ENCODE measurements around the gene KCTD16. TPM values are rescaled to one million over a fixed set of nuclear protein-coding genes. Genes with fewer than 3 reads are reported as not detected.
A peak's percentile ranks its signal among the peaks of the same experiment; 100 is the strongest.

The KCTD16 gene
- total RNA-seq, 1 donor from 2014 or later, result 24.3 TPM

GRCh38 chr5:144254552-144254951 is 83.9 kb downstream of the KCTD16 start:
- no peak for DNase-seq (ENCODE audit: low spot score, unreplicated experiment)
- Mint-ChIP-seq H3K9me3 (ENCODE audit: low read depth) (no peaks in the 10 kb centered on the region), H3K36me3 (ENCODE audit: insufficient read depth) (peaks cover 6% of the 10 kb centered on the region), H3K4me1 (ENCODE audit: low read depth) (no peaks in the 10 kb centered on the region), H3K27ac (no peak overlapping the region), H3K4me3 (ENCODE audit: low read depth) (no peak overlapping the region), H3K27me3 (no peaks in the 10 kb centered on the region)
- TF ChIP-seq, protein P1, sequence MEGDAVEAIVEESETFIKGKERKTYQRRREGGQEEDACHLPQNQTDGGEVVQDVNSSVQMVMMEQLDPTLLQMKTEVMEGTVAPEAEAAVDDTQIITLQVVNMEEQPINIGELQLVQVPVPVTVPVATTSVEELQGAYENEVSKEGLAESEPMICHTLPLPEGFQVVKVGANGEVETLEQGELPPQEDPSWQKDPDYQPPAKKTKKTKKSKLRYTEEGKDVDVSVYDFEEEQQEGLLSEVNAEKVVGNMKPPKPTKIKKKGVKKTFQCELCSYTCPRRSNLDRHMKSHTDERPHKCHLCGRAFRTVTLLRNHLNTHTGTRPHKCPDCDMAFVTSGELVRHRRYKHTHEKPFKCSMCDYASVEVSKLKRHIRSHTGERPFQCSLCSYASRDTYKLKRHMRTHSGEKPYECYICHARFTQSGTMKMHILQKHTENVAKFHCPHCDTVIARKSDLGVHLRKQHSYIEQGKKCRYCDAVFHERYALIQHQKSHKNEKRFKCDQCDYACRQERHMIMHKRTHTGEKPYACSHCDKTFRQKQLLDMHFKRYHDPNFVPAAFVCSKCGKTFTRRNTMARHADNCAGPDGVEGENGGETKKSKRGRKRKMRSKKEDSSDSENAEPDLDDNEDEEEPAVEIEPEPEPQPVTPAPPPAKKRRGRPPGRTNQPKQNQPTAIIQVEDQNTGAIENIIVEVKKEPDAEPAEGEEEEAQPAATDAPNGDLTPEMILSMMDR (IDR thresholded peaks at IDR 0.05; ENCODE audit: unreplicated experiment), result no peak

GRCh38 chr5:144260121-144260520 is 89.4 kb downstream of the KCTD16 start:
- Mint-ChIP-seq H3K27ac (peak overlapping the region; percentile 33), H3K4me1 (ENCODE audit: low read depth) (peaks cover 1% of the 10 kb centered on the region), H3K4me3 (ENCODE audit: low read depth) (no peak overlapping the region), H3K36me3 (ENCODE audit: insufficient read depth) (peaks cover 10% of the 10 kb centered on the region), H3K9me3 (ENCODE audit: low read depth) (no peaks in the 10 kb centered on the region), H3K27me3 (no peaks in the 10 kb centered on the region)
- TF ChIP-seq, protein P1 (IDR thresholded peaks at IDR 0.05; ENCODE audit: unreplicated experiment), result no peak
- no peak for DNase-seq (ENCODE audit: low spot score, unreplicated experiment)

DNA sequence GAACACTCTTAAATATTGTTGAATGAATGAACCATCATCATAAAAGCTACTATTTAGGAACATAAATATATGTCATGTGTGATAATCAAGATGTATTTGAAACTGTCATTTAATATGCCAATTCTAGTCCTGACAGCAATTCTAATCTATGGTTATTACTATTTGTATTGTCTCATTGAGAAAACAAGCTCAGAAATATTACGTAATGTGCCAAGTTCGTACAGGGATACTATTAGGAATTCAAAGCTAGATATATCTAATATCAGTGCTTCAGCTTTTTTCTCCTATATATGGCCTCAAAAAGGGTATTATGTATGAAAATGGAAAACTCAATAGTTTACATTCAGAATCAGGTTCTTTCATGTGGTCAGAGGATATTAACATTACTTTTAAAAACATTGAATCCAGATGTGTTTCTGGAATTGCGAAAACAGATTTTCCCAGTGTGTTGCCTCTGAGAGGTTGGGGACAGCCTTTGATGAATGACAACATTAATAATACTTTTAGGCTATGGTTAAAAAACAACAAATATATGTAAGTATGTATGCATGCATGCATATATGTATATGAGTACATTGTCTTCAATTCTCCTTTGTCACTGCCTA is 95.1 kb downstream of the KCTD16 start:
- Mint-ChIP-seq H3K4me3 (ENCODE audit: low read depth) (no peak overlapping the region), H3K27me3 (no peaks in the 10 kb centered on the region), H3K27ac (no peak overlapping the region), H3K4me1 (ENCODE audit: low read depth) (peaks cover 9% of the 10 kb centered on the region), H3K9me3 (ENCODE audit: low read depth) (peaks cover 3% of the 10 kb centered on the region), H3K36me3 (ENCODE audit: insufficient read depth) (peaks cover 14% of the 10 kb centered on the region)
- DNase-seq (ENCODE audit: low spot score, unreplicated experiment), result no peak
- TF ChIP-seq, protein P1 (IDR thresholded peaks at IDR 0.05; ENCODE audit: unreplicated experiment), result no peak

DNA sequence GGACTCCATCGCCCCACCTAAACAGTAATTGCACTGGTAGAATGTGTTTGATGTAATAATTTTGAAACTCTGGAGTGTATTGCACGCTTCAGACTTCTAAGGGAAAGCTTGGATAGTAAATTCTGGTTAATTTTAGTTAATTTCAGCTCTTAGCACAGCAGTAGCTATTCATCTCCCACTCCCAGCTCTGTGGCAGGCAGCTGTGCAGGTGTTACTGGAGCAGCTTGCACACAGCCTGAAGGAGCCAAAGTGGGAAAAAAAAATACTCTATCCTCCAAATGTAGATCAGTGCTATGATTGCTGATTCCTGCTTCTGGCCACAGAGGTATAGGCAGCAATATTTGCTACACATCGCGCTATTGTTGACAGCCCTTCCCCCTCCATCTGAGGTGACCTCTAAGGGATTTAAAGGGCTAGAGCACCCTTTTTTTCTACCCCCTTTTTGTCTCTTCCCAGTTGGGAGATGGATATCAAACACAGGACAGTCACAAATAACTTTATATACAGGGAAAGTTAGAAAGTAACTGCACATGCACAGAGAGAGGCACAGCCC is 97.4 kb downstream of the KCTD16 start:
- peak overlapping the region; percentile 22 for H3K27ac Mint-ChIP-seq
- DNase-seq (ENCODE audit: low spot score, unreplicated experiment), result no peak
- H3K9me3 Mint-ChIP-seq (ENCODE audit: low read depth), result peaks cover 3% of the 10 kb centered on the region
- H3K27me3 Mint-ChIP-seq, result no peaks in the 10 kb centered on the region
- TF ChIP-seq, protein P1 (IDR thresholded peaks at IDR 0.05; ENCODE audit: unreplicated experiment), result no peak
- H3K4me3 Mint-ChIP-seq (ENCODE audit: low read depth), result no peak overlapping the region
- peaks cover 9% of the 10 kb centered on the region for H3K4me1 Mint-ChIP-seq (ENCODE audit: low read depth)
- peaks cover 20% of the 10 kb centered on the region for H3K36me3 Mint-ChIP-seq (ENCODE audit: insufficient read depth)

GRCh38 chr5:144273232-144274027 is 102.8 kb downstream of the KCTD16 start:
- no peak overlapping the region for H3K27ac Mint-ChIP-seq
- H3K9me3 Mint-ChIP-seq (ENCODE audit: low read depth), result peaks cover 3% of the 10 kb centered on the region
- H3K36me3 Mint-ChIP-seq (ENCODE audit: insufficient read depth), result peaks cover 22% of the 10 kb centered on the region
- H3K4me1 Mint-ChIP-seq (ENCODE audit: low read depth), result peaks cover 11% of the 10 kb centered on the region
- TF ChIP-seq, protein P1 (IDR thresholded peaks at IDR 0.05; ENCODE audit: unreplicated experiment), result no peak
- no peaks in the 10 kb centered on the region for H3K27me3 Mint-ChIP-seq
- no peak overlapping the region for H3K4me3 Mint-ChIP-seq (ENCODE audit: low read depth)
- no peak for DNase-seq (ENCODE audit: low spot score, unreplicated experiment)

Measured in progenitor cell of endocrine pancreas (in vitro differentiated cells).